Activated CD8-positive, alpha-beta memory T cell treated with anti-CD3 and anti-CD28 coated beads, Interleukin-2, amount 50 U/mL, for 1 hour (primary cell): ENCODE results near the gene AGAP1.
"Not testable (repeated sequence)": the region's sequence is repeated elsewhere in the genome, so short reads cannot be mapped to it uniquely, and the experiment has no call there.

Experiments
- DNase-seq: peaks from one replicate; pipeline ENCODE4 v3.0.0-alpha.2; 2020; ENCODE audit errors: extremely low read depth

AGAP1 gene

GRCh38 chr2:235592430-235592829, 98.6 kb downstream of the AGAP1 start:
- no peak for DNase-seq

- DNase-seq: no peak
Observed at GRCh38 chr2:235592836-235593235, 99.0 kb downstream of the AGAP1 start.

- no peak for DNase-seq
Observed at GRCh38 chr2:235594041-235594440, 100.2 kb downstream of the AGAP1 start.

GRCh38 chr2:235594964-235595363, 101.1 kb downstream of the AGAP1 start:
- no peak for DNase-seq

- no peak for DNase-seq
Observed at GRCh38 chr2:235595422-235596010, 101.7 kb downstream of the AGAP1 start.

- no peak for DNase-seq
Observed at GRCh38 chr2:235596272-235596671, 102.4 kb downstream of the AGAP1 start.

GRCh38 chr2:235597081-235597615, 103.3 kb downstream of the AGAP1 start:
- DNase-seq: no peak

- DNase-seq: no peak
Observed at GRCh38 chr2:235598026-235598425, 104.2 kb downstream of the AGAP1 start.

GRCh38 chr2:235598532-235599531, 105.0 kb downstream of the AGAP1 start:
- no peak for DNase-seq

GRCh38 chr2:235599596-235600338, 105.9 kb downstream of the AGAP1 start:
- no peak for DNase-seq

- no peak for DNase-seq
Observed at GRCh38 chr2:235600406-235600805, 106.6 kb downstream of the AGAP1 start.

GRCh38 chr2:235600926-235601325, 107.1 kb downstream of the AGAP1 start:
- no peak for DNase-seq

- no peak for DNase-seq
Observed at GRCh38 chr2:235601960-235602704, 108.3 kb downstream of the AGAP1 start.

- not testable (repeated sequence) for DNase-seq
Observed at GRCh38 chr2:235602971-235603370, 109.1 kb downstream of the AGAP1 start.

- DNase-seq: no peak
Observed at GRCh38 chr2:235603659-235604058, 109.8 kb downstream of the AGAP1 start.

GRCh38 chr2:235605312-235606003, 111.6 kb downstream of the AGAP1 start:
- DNase-seq: no peak

- no peak for DNase-seq
Observed at GRCh38 chr2:235606004-235606715, 112.3 kb downstream of the AGAP1 start.

- no peak for DNase-seq
Observed at GRCh38 chr2:235607546-235608199, 113.8 kb downstream of the AGAP1 start.

GRCh38 chr2:235608200-235608887, 114.5 kb downstream of the AGAP1 start:
- DNase-seq: no peak
